GM12801 (cell line): Measurements from ENCODE around the gene MXRA5.

Experiments
- TF ChIP-seq, protein P1 (sequence below): IDR thresholded peaks from one replicate; pipeline ENCODE4 v1.5.1; 2011; ENCODE audit warnings: control low read depth; ENCODE audit not compliant: insufficient read length; ENCODE audit errors: extremely low read depth

The MXRA5 gene

DNA sequence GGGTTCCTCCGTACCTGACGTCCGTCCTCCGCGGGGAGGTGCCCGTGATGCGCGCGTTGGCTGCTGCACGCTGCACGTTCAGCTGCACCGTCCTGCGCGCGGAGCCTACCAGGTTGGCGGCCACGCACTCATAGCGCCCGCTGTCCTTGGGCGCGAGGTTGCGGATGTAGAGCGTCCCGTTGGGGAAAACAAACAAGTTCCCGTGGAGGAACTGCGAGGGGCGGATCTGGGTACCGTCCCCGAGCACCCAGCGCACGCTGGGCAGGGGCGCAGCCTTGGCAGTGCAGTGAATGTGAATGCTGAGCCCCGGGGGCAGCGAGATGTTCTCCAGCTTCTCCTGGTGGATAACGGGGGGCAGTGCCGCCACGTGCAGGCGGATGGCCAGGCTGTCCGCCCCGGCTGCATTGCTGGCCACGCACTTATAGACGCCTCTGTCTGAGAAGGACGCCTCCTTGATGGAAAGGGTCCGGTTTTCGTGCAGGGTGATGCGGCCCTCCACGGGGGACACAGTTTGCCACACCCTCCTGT lies 29.2 kb downstream of the MXRA5 start:
- TF ChIP-seq, protein P1, sequence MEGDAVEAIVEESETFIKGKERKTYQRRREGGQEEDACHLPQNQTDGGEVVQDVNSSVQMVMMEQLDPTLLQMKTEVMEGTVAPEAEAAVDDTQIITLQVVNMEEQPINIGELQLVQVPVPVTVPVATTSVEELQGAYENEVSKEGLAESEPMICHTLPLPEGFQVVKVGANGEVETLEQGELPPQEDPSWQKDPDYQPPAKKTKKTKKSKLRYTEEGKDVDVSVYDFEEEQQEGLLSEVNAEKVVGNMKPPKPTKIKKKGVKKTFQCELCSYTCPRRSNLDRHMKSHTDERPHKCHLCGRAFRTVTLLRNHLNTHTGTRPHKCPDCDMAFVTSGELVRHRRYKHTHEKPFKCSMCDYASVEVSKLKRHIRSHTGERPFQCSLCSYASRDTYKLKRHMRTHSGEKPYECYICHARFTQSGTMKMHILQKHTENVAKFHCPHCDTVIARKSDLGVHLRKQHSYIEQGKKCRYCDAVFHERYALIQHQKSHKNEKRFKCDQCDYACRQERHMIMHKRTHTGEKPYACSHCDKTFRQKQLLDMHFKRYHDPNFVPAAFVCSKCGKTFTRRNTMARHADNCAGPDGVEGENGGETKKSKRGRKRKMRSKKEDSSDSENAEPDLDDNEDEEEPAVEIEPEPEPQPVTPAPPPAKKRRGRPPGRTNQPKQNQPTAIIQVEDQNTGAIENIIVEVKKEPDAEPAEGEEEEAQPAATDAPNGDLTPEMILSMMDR = no peak

DNA sequence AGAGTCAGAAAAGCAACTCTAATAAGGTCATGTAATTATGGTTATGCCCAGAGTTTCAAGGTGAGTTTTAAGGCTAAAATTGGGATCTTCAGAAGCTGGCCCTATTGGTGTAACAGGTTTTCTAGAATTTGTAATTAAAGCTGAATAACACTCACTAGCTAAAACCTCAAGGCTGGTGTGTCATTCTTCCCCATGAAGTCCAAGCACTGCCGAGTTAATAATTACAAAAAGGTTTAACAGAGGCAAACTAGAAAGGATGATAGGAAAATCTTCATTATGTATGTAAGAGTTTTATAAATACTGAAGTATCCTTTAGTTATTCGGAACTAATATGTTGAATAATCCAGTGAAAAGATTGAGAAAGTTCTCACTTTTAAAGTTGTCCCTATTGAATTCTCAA lies 34.3 kb downstream of the MXRA5 start:
- TF ChIP-seq, protein P1 = no peak

DNA sequence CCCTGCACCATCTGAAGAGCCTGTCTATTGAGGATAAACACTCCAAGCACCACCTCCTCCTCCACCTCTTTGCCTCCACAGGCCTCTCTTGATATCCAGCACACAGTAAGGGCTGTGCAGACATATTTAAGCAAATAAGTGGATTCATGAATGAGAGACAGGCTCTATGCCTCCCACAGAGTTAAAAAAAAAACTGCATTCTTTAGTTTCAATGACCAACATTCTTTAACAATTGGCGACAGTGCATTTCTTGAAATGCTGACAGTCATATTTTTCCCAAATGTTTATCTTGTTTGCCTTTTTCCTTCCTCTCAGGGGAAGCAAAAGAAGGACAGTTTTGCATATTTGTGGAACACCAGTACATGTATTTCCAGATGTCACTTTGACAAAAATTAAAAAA lies 38.6 kb downstream of the MXRA5 start:
- TF ChIP-seq, protein P1 = no peak

DNA sequence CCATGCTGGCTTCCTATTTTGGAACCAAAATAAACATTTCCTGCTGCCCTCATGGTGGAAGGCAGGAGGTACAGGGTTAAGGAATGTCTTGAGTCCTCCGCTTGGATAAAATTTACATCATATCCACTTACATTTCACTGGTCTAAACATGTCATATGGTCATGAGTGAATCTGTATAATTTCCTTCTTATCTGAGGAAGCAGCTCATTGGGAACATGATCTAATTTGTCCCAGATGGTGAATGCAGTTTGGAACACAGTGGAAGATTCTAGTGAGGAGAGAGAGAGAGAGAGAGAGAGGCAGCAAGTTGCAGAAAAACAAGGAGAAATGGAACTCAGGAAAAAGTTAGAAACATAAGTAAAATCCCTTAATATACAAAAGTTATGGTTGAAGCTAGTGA lies 46.8 kb downstream of the MXRA5 start:
- TF ChIP-seq, protein P1 = no peak

DNA sequence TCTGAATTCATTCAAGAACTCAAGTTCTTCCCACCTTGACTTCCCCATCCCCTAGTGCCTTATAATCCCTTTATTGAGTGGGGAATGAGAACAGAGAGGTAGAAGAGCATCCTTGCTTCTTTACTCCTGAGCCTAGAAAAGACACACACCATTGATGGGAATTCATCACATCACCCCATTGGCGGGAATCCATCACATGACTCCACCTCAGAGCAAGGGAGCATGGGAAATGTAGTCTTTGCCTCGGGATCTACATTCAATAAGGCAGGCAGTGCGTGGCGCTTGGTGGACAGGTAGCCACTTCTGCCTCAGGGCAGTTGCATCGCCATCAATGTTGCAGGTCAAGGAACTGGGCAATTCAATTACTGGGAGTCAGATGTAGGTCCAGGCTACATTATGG lies 50.7 kb downstream of the MXRA5 start:
- TF ChIP-seq, protein P1 = no peak

DNA sequence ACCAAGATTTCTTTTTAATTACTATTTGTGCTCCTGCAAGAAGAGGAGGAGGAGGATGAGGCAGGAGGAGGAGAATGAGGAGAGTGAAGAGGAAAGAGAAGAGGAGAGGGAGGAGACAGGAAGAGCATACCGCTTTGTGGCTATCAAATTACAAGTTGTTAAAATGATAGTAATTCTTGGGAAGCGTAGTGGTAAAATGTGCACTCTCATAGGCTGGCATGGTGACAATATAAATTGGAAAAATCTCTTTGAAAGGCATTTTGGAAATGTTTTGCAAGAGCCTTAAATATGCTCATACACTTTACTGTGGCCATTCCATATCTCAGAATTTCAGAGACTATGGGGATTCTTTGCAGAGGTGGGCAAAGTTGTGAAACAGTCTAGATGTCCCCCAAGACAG lies 53.2 kb downstream of the MXRA5 start:
- TF ChIP-seq, protein P1 = no peak

DNA sequence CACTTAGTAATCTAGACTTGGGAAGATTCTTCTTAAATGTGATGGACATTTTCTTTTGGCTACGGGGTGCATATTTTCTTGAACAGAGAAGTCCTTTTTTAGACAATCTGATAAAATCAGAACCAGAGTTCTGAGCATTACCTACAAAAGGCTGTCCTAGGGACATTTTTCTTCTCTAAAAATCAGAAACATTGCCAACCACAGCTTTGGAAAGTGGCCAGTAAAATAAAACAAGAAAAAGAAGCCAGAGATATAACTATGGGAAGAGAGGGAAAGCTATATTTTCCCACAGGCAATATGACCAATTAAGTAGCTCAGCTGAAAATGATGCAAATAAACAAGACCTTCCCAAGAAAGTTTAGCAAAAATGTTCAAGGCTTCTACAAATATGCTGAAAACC lies 55.9 kb downstream of the MXRA5 start:
- TF ChIP-seq, protein P1 = no peak
